Psoas muscle (tissue), 8 donors: Measurements from ENCODE around the gene SRMS. TPM values are rescaled to one million over a fixed set of nuclear protein-coding genes. Genes with fewer than 3 reads are reported as not detected.

Experiments
- ATAC-seq, 4 donors: fragments of 200-7000 bp; cut with Tn5 transposase; one replicate each; pipeline ENCODE4 v1.9.1; 2020; ENCODE audit warnings: moderate library complexity in 3 of 4, mild to moderate bottlenecking in 2 of 4
- DNase-seq, 2 donors: peaks; one replicate each; pipeline ENCODE4 v3.0.0-alpha.2; 2020
- H3K27ac ChIP-seq: fragments of 200-600 bp; one replicate; pipeline ENCODE4 v1.8.0; 2022
- H3K27me3 ChIP-seq, 3 donors: fragments of 200-600 bp in 1 of 3; one replicate each; pipeline versions ENCODE4 v1.6.1 to v1.8.0; 2013 to 2022; ENCODE audit warnings: low read length in 2 of 3, mild to moderate bottlenecking in 2 of 3, moderate library complexity in 1 of 3; ENCODE audit not compliant: insufficient read depth in 3 of 3
- H3K36me3 ChIP-seq, 2 donors: fragments of 200-600 bp in 1 of 2; one replicate each; pipeline versions ENCODE4 v1.6.1 to v1.8.0; 2013 to 2022; ENCODE audit warnings: low read depth in 1 of 2, mild to moderate bottlenecking in 1 of 2, moderate library complexity in 1 of 2; ENCODE audit not compliant: insufficient read depth in 1 of 2
- H3K4me1 ChIP-seq: fragments of 200-600 bp; one replicate; pipeline ENCODE4 v1.8.0; 2022
- H3K4me3 ChIP-seq: fragments of 200-600 bp; one replicate; pipeline ENCODE4 v1.8.0; 2022; ENCODE audit warnings: mild to moderate bottlenecking
- H3K9me3 ChIP-seq: fragments of 200-600 bp; one replicate; pipeline ENCODE4 v1.8.0; 2022
- CTCF ChIP-seq: fragments of 200-600 bp; IDR thresholded peaks from one replicate; pipeline ENCODE4 v1.8.0; 2022; ENCODE audit warnings: antibody characterized with exemption
- WGBS, 3 donors: extraction: QIAGEN DNeasy Blood & Tissue Kit; methylation state at CpG; one replicate each; pipeline versions ENCODE4 v1.1.6 to v1.1.7; 2013; 5-methylcytosine and 5-hydroxymethylcytosine counted together
- intact Hi-C, 2 donors: fragments of 100-400 bp; cut with DNase I; formaldehyde crosslinking; loops; one replicate each; pipeline versions ENCODE4 v1.11.0 to v1.14.2; 2022
- polyA plus RNA-seq, 3 donors: library from polyadenylated mRNA; stranded (reverse); fragments of 200-250 nt; gene quantifications; one replicate each; pipeline ENCODE4 v1.2.3, GENCODE V29; 2013
- total RNA-seq, 4 donors: library from RNA; stranded (reverse); fragmentation: NEBNext Ultra II Directional in 2 of 4; extraction: Animal tissue kit (Norgen Biotek cat#: 25700) in 2 of 4; gene quantifications; one replicate each; pipeline versions ENCODE4 v1.2.1 to v1.2.4, GENCODE V29; 2021 to 2023
- donor health status: healthy with polysubstance abuse.
- donor health status: DM: no; HTN: no; CAD: no; lungs with moderate emphysema.
- donor health status: Bipolar disorder and iron deficiency.
- donor health status: healthy.
- donor health status: DM: yes; HTN: yes; CAD: no.
- donor health status: DM: no; HTN: no; CAD: no.
- donor health status: DM: no; HTN: no; CAD: no.
- donor health status: DM: yes; HTN: yes; CAD: no.

SRMS gene
- total and polyA plus RNA-seq, 7 donors = not detected

- no peaks in the 10 kb centered on the region for H3K4me1 ChIP-seq
- WGBS, 3 donors = 33 to 40% (median 37%) methylated on average over 9 of the region's 9 CpGs
- DNase-seq (no peak), ATAC-seq (no peak)
- H3K9me3 ChIP-seq = no peaks in the 10 kb centered on the region
- TF ChIP-seq CTCF = no peak
- intact Hi-C loops = no loop called here
- H3K4me3 ChIP-seq = no peak overlapping the region
- H3K27me3 ChIP-seq = peaks cover 0 to 79% (median 31%) of the 10 kb centered on the region in 3 donors
- no peaks in the 10 kb centered on the region for H3K36me3 ChIP-seq
- H3K27ac ChIP-seq = no peak overlapping the region
Measured at GRCh38 chr20:63551068-63551467, 3.5 kb upstream of the SRMS start.

GRCh38 chr20:63549679-63550282 is 2.2 kb upstream of the SRMS start:
- Histone ChIP-seq H3K4me3 (no peak overlapping the region), H3K27ac (no peak overlapping the region), H3K36me3 (no peaks in the 10 kb centered on the region), H3K4me1 (no peaks in the 10 kb centered on the region), H3K9me3 (no peaks in the 10 kb centered on the region), H3K27me3 (peaks cover 0 to 84% (median 31%) of the 10 kb centered on the region in 3 donors)
- DNase-seq (no peak), ATAC-seq (no peak)
- TF ChIP-seq CTCF = no peak
- WGBS, 3 donors = 45 to 56% (median 49%) methylated on average over 14 to 18 of the region's 18 CpGs
- intact Hi-C loops = no loop called here

- 12 to 18% (median 16%) methylated on average over 5 to 23 of the region's 25 CpGs for WGBS, 3 donors
Measured at GRCh38 chr20:63549019-63549418, 1.5 kb upstream of the SRMS start.

GRCh38 chr20:63548542-63548941 is 993 bp upstream of the SRMS start:
- 24 to 33% (median 29%) methylated on average over 10 to 11 of the region's 11 CpGs for WGBS, 3 donors
- intact Hi-C loops = no loop called here
- Histone ChIP-seq H3K36me3 (no peaks in the 10 kb centered on the region), H3K27me3 (peaks cover 0 to 76% (median 30%) of the 10 kb centered on the region in 3 donors), H3K4me3 (no peak overlapping the region), H3K4me1 (no peaks in the 10 kb centered on the region), H3K9me3 (no peaks in the 10 kb centered on the region), H3K27ac (no peak overlapping the region)
- TF ChIP-seq CTCF = no peak
- no peak for ATAC-seq
- no peak for DNase-seq

More at GRCh38 chr20:63549019-63549418, 1.5 kb upstream of the SRMS start:
- Histone ChIP-seq H3K27me3 (peaks cover 0 to 80% (median 31%) of the 10 kb centered on the region in 3 donors), H3K9me3 (no peaks in the 10 kb centered on the region), H3K4me1 (no peaks in the 10 kb centered on the region), H3K36me3 (no peaks in the 10 kb centered on the region), H3K27ac (no peak overlapping the region), H3K4me3 (no peak overlapping the region)
- DNase-seq = no peak
- ATAC-seq = no peak
- no peak for TF ChIP-seq CTCF
- intact Hi-C loops = no loop called here
